DOHH2 (cell line): ENCODE measurements around the gene ADPRH.

Source experiments
- CTCF ChIP-seq: fragments of 200-600 bp; sonication (generic); IDR thresholded peaks from one replicate; pipeline ENCODE4 v1.5.1; 2014; ENCODE audit warnings: antibody characterized with exemption, mild to moderate bottlenecking, low read depth, low read length; ENCODE audit not compliant: poor library complexity, severe bottlenecking
- EZH2phosphoT487 ChIP-seq: fragments of 200-600 bp; sonication (generic); IDR thresholded peaks from 2 replicates; pipeline ENCODE4 v1.6.1; 2017; ENCODE audit warnings: borderline replicate concordance, mild to moderate bottlenecking, antibody characterized with exemption, low read length, moderate library complexity, mixed read lengths

DNA sequence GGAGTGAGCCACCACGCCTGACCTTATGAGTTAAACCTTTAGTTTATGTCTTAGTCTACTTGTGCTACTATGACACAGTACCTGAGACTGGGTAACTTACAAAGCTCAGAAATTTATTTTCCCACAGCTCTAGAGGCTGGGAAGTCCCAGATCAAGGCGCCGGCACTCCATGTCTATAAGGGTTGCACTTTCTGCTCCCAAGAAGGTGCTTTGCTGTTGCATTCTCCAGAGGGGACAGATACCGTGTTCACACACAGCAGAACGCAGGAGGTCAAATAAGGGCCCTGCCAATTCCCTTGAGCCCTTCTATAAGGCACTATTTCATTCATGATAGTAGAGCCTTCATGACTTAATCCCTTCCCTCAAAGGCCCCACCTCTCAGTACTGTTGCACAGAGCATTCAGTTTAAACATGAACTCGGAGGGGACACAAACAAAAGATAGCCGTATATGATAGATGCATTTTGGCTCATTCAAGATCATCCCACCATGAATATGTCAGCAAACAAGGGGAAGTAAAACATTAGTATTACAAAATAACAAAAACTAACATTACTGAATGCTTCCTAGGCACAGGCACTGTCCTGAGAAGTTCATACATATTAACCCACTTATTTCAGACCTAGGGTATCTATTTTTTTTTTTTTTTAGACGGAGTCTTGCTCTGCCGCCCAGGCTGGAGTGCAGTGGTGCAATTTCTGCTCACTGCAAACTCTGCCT is 44.9 kb downstream of the ADPRH start:
- no peak for TF ChIP-seq CTCF
- no peak for TF ChIP-seq EZH2phosphoT487
